ENCODE results near the gene ALG5.
A peak's percentile ranks its signal among the peaks of the same experiment; 100 is the strongest.

ALG5 gene, protein sequence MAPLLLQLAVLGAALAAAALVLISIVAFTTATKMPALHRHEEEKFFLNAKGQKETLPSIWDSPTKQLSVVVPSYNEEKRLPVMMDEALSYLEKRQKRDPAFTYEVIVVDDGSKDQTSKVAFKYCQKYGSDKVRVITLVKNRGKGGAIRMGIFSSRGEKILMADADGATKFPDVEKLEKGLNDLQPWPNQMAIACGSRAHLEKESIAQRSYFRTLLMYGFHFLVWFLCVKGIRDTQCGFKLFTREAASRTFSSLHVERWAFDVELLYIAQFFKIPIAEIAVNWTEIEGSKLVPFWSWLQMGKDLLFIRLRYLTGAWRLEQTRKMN

DNA sequence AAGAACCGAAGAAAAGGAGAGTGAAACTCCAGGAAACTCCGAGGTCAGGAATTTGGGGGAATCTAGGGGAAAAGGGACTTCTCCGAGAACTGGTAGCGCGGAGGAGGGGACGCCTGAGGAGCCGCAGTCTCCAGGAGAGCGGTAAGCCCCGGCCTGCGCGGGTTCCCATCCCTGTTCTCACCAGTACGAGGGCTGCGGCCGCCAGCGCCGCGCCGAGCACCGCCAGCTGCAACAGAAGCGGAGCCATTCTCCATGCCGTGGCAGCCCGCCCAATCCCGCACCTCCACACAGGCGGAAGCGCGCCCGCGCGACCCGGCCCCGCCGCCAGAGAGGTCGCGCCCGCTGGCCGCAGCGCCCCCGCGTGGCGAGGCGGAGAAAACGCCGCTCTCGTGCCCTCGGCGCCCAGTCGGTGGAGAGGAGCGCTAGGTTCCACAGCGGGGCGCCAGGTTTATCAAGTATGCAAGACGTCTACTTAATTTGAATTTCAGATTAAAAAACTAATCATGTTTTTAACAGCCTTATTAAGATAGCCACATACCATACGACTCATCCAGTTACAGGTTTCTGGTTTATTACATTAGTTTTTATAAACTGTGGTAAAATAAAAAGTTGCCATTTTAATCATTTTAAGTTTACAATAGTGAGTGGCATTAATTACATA lies at the start of gene ALG5:
ALG5 (minus strand) TSS at position 287 of the 661 bp plus-strand sequence; CDS start at position 247, 40 bp downstream.
- DNase-seq, result peak; percentile 83 to 93 (median 92)

DNA sequence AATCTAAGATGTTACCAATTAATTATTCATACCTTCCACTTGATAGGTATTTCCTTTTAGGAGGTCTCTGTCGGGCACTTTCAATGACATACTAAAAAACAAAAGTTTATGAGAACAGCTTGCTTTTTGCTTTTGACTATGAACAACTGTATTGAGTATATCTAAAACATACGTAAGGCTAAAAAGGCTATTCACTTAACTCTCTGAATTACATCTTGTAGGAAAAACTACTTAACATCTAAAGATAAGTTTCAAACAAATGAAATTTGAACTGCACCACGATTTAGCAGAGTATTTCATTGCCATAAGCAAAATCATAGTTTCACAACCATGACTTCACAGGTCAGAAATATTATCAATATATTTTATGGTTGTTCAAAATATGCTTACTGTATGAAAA lies 48.7 kb upstream of the ALG5 start:
- DNase-seq, result no peak

- DNase-seq, result no peak
Observed at GRCh38 chr13:37047032-37047431, 47.9 kb upstream of the ALG5 start.

DNA sequence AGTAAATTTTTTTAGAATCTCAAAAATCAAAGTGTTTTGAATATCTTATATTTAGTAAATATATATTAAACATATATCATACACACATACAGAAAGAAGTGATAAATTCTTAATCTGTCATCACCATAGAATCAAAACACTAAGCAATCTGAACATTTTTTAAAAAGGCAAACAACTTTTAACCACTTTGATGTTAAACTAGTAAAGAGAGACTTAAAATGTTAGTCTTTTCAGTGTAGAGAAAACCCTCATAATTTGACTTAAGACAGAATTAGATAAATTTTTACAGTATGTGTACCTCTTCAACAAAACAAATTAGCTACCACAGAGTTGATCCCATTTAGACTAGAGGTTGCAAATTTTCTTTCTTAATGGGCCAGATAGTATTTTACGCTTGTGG lies 46.9 kb upstream of the ALG5 start:
- no peak for DNase-seq

DNA sequence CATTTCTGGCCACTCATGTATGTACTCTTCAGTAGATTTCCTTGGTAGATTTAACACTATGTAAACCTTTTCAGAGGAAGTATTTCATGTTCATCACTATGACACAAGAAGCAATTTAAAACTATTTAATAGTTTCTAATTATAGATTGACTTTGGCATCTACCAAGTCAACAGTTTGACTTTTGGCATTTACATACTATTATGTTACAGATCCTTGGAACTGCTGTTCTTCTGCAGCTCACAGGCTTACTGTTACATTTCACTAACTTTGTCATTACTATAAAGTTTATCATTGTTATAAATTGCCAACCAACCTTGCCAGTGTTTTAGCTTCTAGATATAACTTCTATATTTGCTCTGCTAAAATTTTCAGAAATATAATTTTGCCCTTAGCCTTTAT lies 41.6 kb upstream of the ALG5 start:
- DNase-seq, result no peak

GRCh38 chr13:37039896-37040295 lies 40.8 kb upstream of the ALG5 start:
- no peak for DNase-seq

GRCh38 chr13:37037241-37037640 lies 38.1 kb upstream of the ALG5 start:
- DNase-seq, result no peak

DNA sequence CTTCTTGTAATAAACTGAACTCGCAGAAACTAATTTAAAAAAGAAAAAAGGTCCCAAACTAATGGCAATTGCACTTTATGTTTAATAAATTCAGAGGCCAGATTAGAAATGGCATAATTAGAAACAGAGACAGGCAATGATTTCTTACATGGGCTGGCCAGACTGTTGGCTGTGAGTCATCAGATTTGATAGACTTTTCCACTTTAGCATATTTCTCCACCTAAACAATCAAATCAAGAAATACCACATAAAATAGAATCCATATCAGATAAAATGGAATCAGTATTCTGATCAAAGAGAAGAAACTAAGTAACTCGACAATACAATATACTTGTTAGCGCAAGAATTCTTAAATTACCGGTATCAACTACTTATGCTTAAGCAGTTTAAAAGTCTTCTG lies 30.5 kb upstream of the ALG5 start:
- no peak for DNase-seq

DNA sequence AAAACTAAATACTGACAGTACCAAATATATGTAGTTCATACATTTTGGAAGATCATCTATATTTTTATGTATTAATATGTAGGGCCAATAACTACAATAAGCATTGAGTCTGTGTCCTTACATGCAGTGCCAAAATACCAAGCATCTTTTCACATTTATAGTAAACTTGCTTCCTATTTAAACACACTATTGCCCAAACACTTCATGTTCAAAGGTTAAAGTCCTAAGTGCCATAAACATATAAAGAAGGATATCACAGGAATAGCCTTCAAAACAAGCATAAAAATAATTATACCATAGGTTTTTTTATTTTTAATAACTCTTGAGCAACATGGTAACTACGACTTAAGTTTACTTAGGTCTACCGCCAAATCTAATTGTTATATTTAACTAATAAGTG lies 28.5 kb upstream of the ALG5 start:
- DNase-seq, result no peak

DNA sequence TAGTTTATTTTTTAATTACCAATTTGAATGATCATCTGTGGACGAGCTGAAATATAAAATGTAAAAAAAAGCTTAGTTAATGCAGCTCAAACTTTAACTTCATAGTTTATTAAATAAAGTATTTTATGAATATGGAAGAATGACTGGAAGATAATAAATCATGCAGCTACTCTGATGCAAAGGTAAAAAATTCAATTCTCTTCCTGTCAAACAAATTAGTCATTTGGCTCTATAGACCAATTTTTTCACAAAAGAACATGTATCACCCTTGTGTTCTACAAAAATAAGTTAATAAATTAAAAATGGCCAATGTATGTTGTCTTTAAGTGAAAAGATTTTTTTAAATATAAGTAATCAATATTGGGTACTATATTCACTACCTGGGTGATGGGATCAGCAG lies 27.6 kb upstream of the ALG5 start:
- DNase-seq, result no peak

DNA sequence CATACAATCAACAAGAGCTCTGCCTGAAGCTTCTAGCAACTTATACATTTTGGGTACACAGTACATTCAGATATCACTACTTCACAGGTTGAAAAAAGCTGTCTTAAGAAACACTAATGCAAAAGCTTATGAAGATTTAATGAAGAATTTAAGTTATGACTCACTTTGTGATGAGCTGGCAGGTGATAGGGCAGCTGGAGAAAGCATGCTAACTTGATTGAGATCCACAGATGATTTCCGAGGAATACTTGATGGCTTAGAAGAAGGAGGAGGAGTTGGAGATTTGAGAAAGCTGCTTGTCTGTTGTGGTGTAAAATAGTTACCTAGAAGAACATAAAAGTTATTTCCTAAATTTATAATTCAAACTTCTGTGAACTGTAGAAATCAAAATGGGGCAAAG lies 24.7 kb upstream of the ALG5 start:
- DNase-seq, result no peak

DNA sequence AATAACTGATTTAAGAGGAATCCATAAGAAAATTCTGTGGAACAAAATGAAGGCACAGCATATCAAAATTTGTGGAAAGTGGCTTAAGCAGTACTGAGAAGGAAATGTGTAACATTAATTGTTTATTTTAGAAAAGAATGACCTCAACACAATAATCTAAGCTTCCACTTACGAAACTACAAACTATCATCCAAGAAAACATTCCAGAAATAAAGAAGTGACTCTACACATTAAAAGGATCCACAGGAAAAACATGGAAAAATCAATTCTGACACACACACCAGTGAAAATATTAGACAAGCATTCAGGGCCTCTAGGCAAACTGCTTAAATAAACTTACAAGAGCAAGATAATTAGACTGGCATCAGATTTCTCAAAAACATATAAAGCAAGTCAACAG lies 15.5 kb upstream of the ALG5 start:
- DNase-seq, result no peak

DNA sequence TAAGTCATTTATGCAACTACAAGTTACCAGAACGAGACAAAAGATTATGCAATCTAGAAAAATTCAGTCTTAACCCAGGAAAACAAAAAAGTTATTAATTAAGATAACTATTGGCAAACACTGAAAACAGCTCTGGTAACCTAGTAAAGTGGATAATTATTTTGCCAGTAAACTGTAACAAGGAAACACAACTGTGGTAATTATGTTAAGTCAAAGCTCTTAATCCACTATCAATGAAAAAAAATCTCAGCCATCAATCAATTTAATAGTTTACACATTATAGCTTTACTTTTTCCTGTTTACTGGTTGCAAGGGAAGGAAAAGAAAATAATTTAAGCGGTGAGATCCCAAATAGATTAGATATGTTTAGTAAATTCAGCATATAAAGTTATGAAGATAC lies 12.6 kb upstream of the ALG5 start:
- no peak for DNase-seq

- DNase-seq, result no peak
Observed at GRCh38 chr13:37011002-37011401, 11.9 kb upstream of the ALG5 start.

- no peak for DNase-seq
Observed at GRCh38 chr13:37010424-37010823, 11.3 kb upstream of the ALG5 start.

DNA sequence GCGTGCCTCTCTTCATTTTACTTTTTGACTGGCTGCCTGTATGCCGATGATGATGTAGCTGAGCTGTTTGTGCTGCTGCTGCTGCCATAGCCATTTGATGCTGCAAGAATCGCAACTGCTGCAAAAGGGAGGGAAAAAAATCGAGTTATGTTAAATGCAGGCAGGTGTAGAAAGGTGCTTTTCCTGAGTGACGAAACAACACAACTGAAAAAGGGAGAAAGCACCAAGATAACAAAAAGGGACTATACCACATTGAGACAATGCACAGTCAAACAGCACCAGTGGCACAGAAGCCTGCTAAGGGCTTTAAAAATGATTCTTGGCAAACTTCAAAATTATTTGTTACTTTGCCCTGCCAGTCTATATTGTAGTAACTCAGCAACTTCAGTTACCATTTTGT lies 10.6 kb upstream of the ALG5 start:
- no peak for DNase-seq

GRCh38 chr13:37001921-37002250 lies 2.7 kb upstream of the ALG5 start:
- DNase-seq, result no peak

- peak in 1 of 4 experiments; percentile 6 for DNase-seq
Observed at GRCh38 chr13:36998624-36999041, 507 bp downstream of the ALG5 start.

- DNase-seq, result no peak
Observed at GRCh38 chr13:36997716-36998427, 1.3 kb downstream of the ALG5 start.

- DNase-seq, result no peak
Observed at GRCh38 chr13:36992362-36992761, 6.8 kb downstream of the ALG5 start.

DNA sequence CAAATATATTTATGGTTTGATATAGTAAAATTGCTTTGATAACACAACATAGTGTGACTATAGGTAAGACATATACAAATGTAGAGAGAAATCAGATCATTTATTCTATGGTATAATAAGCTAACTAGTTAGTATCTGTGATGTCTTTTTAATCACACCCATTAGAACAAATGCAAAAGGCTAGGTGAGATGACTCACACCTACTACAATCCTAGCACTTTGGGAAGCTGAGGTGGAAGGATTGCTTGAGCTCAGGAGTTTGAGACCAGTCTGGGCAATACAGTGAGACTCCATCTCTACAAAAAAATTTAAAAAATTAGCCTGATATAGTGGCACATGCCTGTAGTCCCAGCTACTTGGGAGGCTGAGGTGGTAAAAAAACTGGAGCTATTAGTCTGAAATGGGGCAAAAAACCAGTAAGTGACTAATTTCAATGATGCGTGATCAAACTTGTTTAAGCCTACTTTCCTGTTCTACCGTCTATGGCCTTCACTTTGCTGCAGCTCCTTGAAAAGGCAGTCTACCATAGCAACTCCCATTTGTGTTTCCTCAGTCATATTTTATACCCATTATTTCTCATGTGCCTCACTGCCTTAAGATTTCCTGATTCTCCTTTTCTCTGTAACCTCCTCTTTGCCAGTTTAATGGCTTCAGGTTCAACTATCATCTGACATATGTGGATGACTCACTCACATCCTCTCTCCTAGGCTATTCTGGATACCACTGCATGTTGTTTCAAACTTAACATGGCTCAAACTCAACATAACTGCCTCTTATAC lies 12.5 kb downstream of the ALG5 start:
- no peak for DNase-seq

DNA sequence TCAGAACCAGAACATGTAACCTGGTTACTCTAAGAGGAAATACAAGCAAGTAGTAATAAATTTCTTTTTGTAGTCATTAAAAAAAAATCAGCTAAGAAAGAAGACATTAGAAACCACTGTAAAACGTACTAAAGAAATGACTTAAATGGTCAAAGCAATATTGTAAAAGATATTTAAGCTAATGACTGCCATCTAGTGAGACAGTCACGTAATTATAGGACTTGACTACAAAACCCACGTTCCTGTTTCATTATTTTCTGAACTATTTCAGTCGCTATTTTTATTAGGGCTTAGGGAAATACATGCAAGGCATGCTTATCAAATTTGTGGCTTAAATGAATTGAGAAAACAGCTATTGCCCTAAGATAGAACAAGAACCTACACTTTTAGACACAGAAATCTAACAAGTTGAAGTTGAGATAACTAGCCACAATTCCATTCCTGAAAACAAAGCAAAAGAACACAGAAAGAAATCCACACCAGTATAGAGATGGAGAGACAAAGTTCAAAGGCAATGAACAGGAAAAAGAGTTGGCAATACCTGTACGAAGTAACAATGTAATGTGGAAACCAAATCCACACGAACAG lies 17.9 kb downstream of the ALG5 start:
- DNase-seq, result no peak

Measured in activated naive CD4-positive, alpha-beta T cell (primary cell).